Activated naive CD8-positive, alpha-beta T cell treated with anti-CD3 and anti-CD28 coated beads, Interleukin-2, amount 50 U/mL, for 24 hours (primary cell): ENCODE results near the gene JUND.

Experiments
- ATAC-seq: fragments of 150-1000 bp; cut with Tn5 transposase; one replicate; pipeline ENCODE4 v1.10.0; 2021
- DNase-seq: peaks from one replicate; pipeline ENCODE4 v3.0.0; 2021
- H3K27ac Mint-ChIP-seq: one replicate; pipeline ENCODE4 v1.8.0; 2021; ENCODE audit warnings: mild to moderate bottlenecking, mixed read lengths
- H3K27me3 Mint-ChIP-seq: one replicate; pipeline ENCODE4 v1.8.0; 2021; ENCODE audit warnings: mixed read lengths
- H3K36me3 Mint-ChIP-seq: one replicate; pipeline ENCODE4 v1.8.0; 2021; ENCODE audit warnings: low read depth, mixed read lengths
- H3K4me1 Mint-ChIP-seq: one replicate; pipeline ENCODE4 v1.8.0; 2021; ENCODE audit warnings: mixed read lengths
- H3K4me3 Mint-ChIP-seq: one replicate; pipeline ENCODE4 v1.8.0; 2021; ENCODE audit warnings: mild to moderate bottlenecking, moderate library complexity, mixed read lengths
- H3K9me3 Mint-ChIP-seq: one replicate; pipeline ENCODE4 v1.8.0; 2021; ENCODE audit warnings: mixed read lengths

The JUND gene

DNA sequence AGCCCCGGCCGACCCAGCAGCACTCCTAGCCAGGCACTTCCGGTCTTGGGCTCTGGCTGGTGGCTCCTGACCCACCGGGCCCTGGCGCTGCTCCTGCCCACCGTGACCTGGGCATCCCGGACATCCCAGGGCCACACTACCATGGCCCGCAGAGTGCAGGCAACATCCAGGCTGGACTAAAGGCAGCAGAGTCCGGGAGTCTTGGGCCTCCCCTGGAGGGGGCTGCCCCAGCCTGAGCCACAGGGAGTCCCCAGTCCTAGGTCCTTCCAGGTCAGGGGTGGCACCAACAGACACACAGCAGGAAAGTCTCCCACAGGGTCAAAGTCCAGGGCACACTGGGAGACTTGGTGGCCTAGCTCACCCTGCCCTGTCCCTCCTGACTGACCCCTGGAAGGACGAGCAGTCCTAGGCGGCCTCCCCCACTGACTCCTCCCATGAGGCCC, 30.7 kb upstream of the JUND start:
- Mint-ChIP-seq H3K27me3 (no peaks in the 10 kb centered on the region), H3K4me1 (peaks cover 28% of the 10 kb centered on the region), H3K9me3 (no peaks in the 10 kb centered on the region), H3K4me3 (no peak overlapping the region), H3K36me3 (peaks cover 37% of the 10 kb centered on the region), H3K27ac (no peak overlapping the region)
- ATAC-seq: no peak
- no peak for DNase-seq

DNA sequence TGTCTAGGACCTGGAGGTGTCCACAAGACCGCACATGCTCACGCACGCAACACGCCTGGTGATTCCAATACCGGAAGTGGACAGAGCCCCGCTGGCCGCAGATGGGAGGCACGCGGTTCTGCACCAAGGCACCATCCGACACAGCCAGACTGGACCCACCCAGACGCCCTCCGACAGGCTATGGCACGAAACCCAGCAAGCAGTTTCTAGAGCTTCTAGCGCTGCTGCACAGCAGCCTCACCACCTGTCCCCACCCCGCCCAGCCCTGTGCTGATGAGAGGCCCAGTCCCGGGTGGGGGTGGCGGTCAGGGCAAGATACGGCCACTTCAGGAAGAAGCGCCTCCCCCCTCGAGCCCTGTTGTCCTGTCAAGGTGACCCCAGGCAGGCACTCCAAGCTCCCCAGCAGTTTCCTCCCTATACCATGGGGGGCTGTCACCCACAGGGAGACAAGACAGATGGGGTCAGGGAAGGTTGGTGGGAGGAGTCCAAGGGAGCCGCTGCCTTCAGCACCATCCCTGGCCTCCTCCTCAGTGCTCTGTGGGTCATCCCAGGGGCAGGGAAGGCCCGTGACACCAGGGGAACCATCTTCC, 30.2 kb upstream of the JUND start:
- no peak overlapping the region for H3K27ac Mint-ChIP-seq
- no peaks in the 10 kb centered on the region for H3K27me3 Mint-ChIP-seq
- H3K4me3 Mint-ChIP-seq: no peak overlapping the region
- peaks cover 42% of the 10 kb centered on the region for H3K36me3 Mint-ChIP-seq
- DNase-seq: no peak
- peaks cover 31% of the 10 kb centered on the region for H3K4me1 Mint-ChIP-seq
- no peak for ATAC-seq
- no peaks in the 10 kb centered on the region for H3K9me3 Mint-ChIP-seq

DNA sequence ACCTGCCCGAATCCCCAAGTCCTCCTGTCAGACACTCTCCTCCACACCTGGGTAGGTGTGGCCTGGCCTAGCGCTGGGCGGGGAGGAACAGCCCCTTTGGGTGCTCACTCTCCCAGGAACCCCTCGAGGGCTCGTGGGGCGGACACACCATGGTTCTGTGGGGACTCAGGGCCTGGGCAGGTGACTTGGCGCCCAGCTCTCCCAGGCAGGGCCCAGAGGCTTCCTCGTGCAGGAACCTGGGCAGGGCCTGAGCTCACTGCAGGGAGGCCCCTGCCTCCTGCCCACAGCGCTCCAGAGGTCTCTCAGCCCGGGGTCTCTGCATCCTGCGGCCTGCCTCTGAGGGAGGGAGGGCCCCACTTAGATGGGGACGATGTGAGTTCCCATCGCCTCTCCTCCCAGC, 29.5 kb upstream of the JUND start:
- Mint-ChIP-seq H3K36me3 (peaks cover 42% of the 10 kb centered on the region), H3K4me1 (peaks cover 31% of the 10 kb centered on the region), H3K9me3 (no peaks in the 10 kb centered on the region), H3K27me3 (no peaks in the 10 kb centered on the region), H3K27ac (no peak overlapping the region), H3K4me3 (no peak overlapping the region)
- DNase-seq (no peak), ATAC-seq (no peak)

DNA sequence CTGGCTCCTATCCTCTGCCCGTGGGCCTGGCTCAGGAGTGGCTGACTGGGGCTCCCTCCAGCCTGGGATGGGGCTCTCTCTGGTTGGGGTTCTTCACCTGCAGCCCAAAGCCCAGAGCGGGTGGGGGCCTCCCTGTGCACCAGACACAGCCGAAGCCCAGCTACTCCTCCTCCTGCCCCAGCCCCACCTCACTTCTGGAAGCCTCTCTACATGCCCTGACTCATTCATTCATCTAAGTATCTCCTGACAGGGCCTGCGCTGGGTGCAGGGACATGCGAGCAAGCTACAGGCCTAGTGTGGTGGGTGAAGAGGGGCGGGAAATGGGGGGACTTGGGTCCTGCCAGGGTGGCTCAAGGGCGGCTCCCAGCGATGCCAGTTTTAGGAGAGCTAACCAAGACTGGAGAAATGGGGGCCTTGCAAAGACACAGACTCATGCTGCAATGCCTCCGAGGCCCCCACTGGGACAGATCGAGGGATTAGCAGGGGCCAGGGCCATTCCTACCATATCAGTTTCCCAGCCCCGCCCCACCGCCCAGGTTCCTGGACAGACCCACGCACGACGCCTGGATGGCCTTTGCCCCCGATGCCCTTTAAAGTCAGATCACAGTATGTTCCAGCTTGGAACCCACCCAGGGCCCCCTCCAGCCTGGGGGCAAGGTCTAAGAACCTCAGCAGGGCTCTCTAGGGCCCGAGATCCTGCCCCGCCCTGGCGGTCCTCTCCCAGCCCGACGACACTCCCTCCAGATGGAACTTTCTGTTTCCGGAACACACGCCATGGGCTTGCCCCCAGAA, 28.9 kb upstream of the JUND start:
- H3K4me3 Mint-ChIP-seq: no peak overlapping the region
- no peaks in the 10 kb centered on the region for H3K9me3 Mint-ChIP-seq
- peak; percentile 7 for DNase-seq
- H3K4me1 Mint-ChIP-seq: peaks cover 31% of the 10 kb centered on the region
- H3K27ac Mint-ChIP-seq: no peak overlapping the region
- H3K36me3 Mint-ChIP-seq: peaks cover 39% of the 10 kb centered on the region
- no peaks in the 10 kb centered on the region for H3K27me3 Mint-ChIP-seq
- ATAC-seq: no peak

DNA sequence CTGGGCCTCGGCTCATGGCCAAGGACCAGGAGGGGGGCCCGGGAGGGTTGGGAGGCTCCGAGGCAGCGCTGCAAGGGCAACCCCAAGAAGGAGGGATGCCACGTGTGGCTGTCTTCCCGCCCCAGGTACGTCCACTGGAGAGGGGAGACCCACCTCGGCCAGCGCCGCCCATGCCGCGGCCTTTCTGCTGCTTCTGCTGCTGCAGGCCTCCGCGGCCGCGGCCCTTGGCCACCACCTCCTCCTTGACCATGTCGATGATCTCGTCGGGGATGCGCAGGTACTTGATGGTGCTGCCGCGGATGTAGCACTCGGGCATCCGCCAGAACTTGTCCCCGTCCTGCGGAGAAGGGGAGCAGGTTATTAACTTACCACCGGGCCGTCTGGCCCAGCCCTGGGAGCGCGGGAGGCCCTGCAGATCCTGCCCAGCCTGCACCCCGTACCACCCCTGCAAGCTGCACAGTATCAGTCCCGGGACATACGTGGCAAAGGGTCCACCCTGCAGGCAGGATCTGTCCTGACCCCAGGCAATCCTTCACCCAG, 28.2 kb upstream of the JUND start:
- no peak for DNase-seq
- Mint-ChIP-seq H3K27me3 (no peaks in the 10 kb centered on the region), H3K27ac (no peak overlapping the region), H3K4me1 (peaks cover 38% of the 10 kb centered on the region), H3K36me3 (peaks cover 37% of the 10 kb centered on the region), H3K4me3 (no peak overlapping the region), H3K9me3 (no peaks in the 10 kb centered on the region)
- ATAC-seq: no peak

DNA sequence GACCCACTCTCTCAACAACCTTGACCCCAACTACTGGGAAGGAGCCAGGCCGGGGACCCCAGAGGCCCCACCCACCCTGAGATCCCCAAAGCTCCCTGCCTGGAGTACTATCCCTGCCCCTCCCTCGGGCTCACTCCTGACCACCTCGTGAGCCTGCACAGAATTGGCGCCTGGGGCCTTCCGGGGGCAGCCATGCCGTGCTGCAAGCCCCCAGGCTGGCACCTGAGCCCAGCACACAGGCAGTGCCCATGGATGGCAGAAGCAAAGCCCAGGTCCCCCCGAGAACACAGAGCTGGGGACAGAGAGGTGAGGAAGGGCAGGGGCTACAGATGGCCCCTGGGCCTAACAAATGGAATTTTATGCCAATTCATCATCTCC, 27.5 kb upstream of the JUND start:
- H3K4me3 Mint-ChIP-seq: no peak overlapping the region
- DNase-seq: no peak
- no peaks in the 10 kb centered on the region for H3K9me3 Mint-ChIP-seq
- no peaks in the 10 kb centered on the region for H3K27me3 Mint-ChIP-seq
- peaks cover 37% of the 10 kb centered on the region for H3K4me1 Mint-ChIP-seq
- peaks cover 31% of the 10 kb centered on the region for H3K36me3 Mint-ChIP-seq
- no peak for ATAC-seq
- no peak overlapping the region for H3K27ac Mint-ChIP-seq

DNA sequence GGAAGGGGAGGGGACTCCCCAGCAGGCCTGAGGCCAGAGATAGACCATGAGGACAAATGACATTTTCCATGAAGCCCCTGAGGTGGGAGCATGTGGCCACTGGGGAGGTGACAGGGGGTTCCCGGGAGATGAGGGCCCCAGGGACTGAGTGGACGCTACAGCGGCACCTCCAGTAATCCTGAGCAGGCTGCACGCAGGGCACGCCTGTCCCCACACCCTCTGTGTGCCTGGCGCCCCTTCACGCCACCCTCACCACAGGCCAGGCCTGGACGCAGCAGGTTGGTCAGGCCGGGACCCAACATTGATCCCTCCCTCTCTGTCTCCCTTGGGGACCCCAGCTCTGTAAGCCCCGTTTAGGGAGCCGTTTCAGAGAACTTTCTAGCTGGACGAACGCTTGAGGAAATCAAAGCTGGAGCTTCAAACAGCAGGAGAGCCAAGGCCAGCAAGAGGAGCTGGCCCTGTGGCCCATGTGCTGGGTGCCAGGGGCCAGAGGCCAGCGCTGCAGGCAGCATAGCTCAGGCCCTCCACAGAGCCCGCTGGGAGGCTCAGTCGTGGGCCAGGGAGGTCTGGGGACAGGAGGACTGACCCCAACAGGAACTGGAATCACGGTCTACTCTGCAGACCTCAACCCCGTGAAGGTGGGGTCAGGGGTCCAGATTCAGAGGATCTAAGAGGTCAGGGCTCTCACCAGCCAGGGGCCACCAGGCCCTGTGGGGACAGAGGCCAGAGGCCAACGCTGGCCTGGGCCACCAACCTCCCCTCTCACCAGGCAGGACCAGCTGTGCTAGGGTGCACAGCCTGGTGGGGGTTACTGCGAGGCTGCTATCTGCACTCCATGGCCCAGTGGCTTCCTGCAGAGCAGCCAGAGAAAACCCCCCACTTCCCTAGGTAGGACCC, 26.9 kb upstream of the JUND start:
- peaks cover 34% of the 10 kb centered on the region for H3K36me3 Mint-ChIP-seq
- H3K9me3 Mint-ChIP-seq: no peaks in the 10 kb centered on the region
- H3K27ac Mint-ChIP-seq: peak overlapping the region; percentile 59

DNA sequence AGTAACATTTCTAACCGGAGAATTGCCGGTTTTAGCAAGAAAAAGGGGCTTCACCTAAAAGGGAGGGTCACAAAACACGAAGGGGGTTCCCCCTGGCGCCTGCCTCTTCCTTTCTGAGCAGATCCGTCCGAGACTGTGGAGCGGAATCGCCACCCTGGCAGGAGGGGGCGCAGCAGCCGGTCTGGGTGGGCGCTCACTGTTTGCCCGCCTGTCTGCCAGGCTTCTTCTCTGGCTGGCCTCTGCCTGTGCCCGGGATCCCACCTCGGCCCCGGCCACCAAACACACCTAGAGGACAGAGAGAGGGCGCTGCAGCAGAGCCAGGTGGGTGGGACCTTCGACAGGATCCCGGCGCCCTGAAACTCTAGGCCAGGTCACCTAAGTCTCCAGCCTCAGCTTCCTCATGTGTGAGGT, 25.9 kb upstream of the JUND start:
- peak overlapping the region; percentile 92 for H3K4me3 Mint-ChIP-seq
- H3K27ac Mint-ChIP-seq: peak overlapping the region; percentile 99
- H3K4me1 Mint-ChIP-seq: peaks cover 47% of the 10 kb centered on the region
- peak; percentile 51 for DNase-seq
- H3K9me3 Mint-ChIP-seq: no peaks in the 10 kb centered on the region
- H3K36me3 Mint-ChIP-seq: peaks cover 25% of the 10 kb centered on the region
- no peak for ATAC-seq
- no peaks in the 10 kb centered on the region for H3K27me3 Mint-ChIP-seq

More for the DNA sequence above, 26.9 kb upstream of the JUND start:
- DNase-seq (peak; percentile 7), ATAC-seq (no peak)
- Mint-ChIP-seq H3K4me1 (peaks cover 42% of the 10 kb centered on the region), H3K4me3 (no peak overlapping the region), H3K27me3 (no peaks in the 10 kb centered on the region)

DNA sequence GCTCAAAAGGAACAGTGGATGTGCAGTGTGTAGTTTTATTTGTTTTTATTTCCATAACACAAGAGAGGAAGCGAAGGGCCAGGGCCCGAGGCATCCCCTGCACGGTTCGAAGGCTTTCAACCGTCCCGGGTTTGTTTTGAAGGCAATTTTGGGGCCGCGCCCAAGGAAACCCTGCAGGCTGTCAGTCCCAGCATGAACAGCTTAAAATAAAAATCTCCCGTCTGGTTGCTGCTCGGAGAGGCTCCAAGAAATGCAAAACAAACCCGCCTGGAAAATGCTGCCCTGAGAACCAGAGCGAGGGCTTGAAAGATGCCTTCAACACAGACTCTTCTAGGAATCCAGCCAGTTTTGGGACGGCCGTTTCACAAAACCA, 25.5 kb upstream of the JUND start:
- DNase-seq: peak; percentile 15
- Mint-ChIP-seq H3K4me1 (peaks cover 51% of the 10 kb centered on the region), H3K4me3 (peak overlapping the region; percentile 92), H3K27ac (peak overlapping the region; percentile 99), H3K36me3 (peaks cover 25% of the 10 kb centered on the region), H3K27me3 (no peaks in the 10 kb centered on the region), H3K9me3 (no peaks in the 10 kb centered on the region)
- ATAC-seq: no peak

DNA sequence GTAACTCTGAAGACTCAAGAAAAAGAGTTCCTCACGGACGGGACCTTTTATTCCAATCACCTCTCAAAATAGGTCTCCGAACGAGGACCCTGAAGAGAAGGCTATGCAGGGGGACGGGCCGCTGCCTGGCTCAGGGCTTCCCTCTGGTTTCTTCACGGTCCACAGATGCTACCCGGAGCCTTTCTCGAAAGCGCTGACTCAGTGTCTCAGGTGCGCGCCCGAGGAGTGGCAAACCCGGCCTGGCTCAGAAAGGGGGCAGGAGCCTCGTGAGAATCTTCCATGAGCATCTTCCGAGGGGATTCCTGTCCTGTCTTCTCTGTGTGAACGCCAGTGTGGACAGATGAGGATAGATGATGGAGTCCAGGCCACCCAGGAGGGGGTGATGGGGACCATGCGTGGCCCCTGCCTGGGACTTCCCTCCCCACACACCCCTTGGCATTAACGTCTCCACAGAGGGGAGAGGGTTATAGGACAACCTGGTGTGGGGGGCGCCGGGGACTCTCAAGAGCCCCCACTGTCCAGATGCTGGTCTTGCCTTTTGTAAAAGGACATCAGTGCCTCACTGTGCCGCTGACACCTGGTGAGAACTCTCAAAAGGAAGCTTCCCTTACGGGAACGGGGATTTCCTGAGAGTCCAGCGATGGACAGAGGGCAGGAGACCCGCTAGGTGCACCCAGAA, 24.9 kb upstream of the JUND start:
- no peak for ATAC-seq

DNA sequence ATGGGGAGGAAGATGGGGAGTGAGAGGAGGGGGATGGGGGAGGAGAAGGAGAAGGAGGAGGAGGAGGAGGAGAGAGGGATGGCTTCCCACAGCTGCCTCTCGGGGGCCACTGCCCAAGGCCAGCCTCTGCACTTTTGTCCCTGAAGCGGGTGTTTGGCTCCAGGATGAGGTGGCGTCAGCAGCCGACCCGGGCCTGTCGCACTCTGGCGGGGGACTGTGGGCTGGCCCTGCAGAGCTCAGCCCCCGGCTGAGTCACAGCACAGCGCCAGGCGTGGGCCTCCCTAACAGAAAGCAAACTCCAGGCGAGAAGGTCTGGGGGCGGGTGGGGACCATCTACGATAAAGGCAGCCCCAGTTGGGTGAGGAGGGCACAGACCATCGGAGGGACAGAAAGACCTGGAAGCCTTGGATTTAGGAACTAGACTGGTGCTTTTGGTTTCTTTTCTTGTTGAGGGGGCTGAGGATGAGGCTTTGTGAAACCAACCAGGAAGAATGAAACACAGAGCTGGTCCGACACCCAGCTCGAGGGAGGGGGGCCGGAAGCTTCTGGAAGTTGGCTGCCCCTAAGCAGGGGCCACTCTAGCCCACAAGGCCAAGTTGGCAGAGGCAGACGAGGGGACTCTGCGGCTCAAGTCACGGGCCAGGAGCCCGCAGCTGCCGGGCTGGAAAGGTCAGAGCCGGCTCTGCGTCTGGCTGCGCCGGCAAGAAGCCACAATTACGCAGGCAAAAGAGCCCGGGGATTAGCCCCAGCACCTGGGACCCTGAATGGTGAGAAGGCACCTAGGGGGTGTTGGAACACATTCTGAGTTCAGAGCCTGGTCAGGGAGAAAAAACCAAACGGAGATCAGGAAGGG, 23.3 kb upstream of the JUND start:
- Mint-ChIP-seq H3K4me3 (peak overlapping the region; percentile 92), H3K27ac (peak overlapping the region; percentile 99), H3K4me1 (peaks cover 55% of the 10 kb centered on the region), H3K9me3 (no peaks in the 10 kb centered on the region), H3K36me3 (peaks cover 23% of the 10 kb centered on the region), H3K27me3 (no peaks in the 10 kb centered on the region)
- ATAC-seq (peak; percentile 79), DNase-seq (peak; percentile 89)

More for the DNA sequence above, 24.9 kb upstream of the JUND start:
- peaks cover 55% of the 10 kb centered on the region for H3K4me1 Mint-ChIP-seq
- no peaks in the 10 kb centered on the region for H3K9me3 Mint-ChIP-seq
- H3K4me3 Mint-ChIP-seq: peak overlapping the region; percentile 92
- peak overlapping the region; percentile 99 for H3K27ac Mint-ChIP-seq
- H3K36me3 Mint-ChIP-seq: peaks cover 24% of the 10 kb centered on the region
- DNase-seq: peak; percentile 21
- no peaks in the 10 kb centered on the region for H3K27me3 Mint-ChIP-seq

DNA sequence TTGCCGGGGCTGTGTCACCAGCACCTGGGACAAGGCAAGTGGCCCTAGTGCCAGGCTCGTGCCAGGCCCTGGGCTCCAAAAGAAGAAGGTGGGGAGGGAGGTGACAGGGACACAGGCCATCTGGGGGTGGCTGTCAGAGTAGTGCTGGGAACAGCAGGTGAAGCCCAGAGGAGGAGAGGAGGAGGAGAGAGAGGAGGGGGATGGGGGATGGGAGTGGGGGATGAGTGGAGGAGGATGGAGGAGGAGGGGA, 22.7 kb upstream of the JUND start:
- Mint-ChIP-seq H3K4me3 (peak overlapping the region; percentile 92), H3K9me3 (no peaks in the 10 kb centered on the region), H3K27me3 (no peaks in the 10 kb centered on the region), H3K36me3 (peaks cover 23% of the 10 kb centered on the region), H3K4me1 (peaks cover 55% of the 10 kb centered on the region), H3K27ac (peak overlapping the region; percentile 99)
- peak; percentile 3 for ATAC-seq
- DNase-seq: peak; percentile 55

DNA sequence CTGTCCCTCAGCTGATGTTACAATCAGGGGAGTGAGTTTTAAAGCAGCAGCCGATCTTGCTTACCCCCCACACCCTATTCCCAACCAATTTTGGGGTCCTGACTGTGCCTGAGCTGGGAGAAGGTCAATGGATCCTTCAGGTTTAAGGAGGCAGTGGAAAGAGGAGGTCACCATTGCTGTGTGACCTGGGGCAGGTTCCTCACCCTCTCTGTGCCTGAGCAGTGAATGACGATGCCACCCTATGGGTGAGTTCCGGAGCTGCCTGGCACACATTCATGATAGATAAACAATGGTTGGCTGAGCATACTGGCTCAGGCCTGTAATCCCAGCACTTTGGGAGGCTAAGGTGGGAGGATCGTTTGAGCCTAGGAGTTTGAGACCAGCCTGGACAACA, 20.3 kb upstream of the JUND start:
- H3K4me3 Mint-ChIP-seq: peak overlapping the region; percentile 46
- no peaks in the 10 kb centered on the region for H3K27me3 Mint-ChIP-seq
- H3K36me3 Mint-ChIP-seq: peaks cover 15% of the 10 kb centered on the region
- no peak for ATAC-seq
- no peaks in the 10 kb centered on the region for H3K9me3 Mint-ChIP-seq
- H3K4me1 Mint-ChIP-seq: peaks cover 61% of the 10 kb centered on the region
- peak overlapping the region; percentile 79 for H3K27ac Mint-ChIP-seq
- peak; percentile 3 for DNase-seq
